ENCODE measurements around the gene SAMD4B.
A peak's percentile ranks its signal among the peaks of the same experiment; 100 is the strongest.

SAMD4B gene

DNA sequence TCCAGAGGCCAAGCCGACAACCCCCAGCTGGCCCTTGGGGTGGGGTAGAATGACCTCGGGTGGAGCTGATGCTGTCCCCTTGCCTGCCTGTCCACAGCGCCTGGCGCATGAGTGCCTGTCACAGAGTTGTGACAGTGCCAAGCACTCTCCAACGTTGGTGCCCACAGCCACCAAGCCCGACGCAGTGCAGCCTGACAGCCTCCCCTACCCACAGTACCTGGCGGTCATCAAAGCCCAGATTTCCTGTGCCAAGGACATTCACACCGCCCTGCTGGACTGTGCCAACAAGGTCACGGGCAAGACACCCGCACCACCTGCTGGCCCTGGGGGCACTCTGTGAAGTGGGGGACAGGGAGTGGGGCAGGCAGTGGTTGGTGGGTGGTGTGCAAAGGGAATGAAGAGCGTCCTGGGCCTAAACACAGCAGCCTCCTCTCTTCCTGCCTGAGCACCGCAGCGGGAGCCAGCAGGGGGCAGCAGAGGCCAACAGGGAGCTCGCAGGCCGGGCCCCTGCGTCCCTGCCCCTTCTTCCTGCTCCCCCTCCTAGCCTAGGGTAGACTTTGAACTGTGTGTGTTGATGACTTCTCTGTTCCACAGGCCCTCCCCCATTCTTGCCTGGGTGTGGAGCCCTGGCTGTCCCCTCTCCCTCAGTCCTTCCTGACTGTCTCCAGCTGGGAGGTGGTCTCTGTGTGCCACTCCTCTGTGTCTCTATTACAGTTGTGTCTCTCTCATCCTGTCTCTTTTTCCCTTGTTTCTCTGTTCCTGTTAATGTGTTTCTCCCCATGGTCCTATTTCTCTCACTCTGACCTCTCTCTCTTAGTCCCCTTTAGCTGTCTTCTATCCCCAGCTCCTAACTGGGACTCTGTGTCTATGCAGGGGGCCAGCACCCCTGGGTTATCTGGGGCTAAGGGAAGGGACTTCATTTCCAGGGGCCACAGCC is 55.4 kb downstream of the SAMD4B start:
- peak; percentile 89 for DNase-seq (ENCODE audit: low read depth)

DNA sequence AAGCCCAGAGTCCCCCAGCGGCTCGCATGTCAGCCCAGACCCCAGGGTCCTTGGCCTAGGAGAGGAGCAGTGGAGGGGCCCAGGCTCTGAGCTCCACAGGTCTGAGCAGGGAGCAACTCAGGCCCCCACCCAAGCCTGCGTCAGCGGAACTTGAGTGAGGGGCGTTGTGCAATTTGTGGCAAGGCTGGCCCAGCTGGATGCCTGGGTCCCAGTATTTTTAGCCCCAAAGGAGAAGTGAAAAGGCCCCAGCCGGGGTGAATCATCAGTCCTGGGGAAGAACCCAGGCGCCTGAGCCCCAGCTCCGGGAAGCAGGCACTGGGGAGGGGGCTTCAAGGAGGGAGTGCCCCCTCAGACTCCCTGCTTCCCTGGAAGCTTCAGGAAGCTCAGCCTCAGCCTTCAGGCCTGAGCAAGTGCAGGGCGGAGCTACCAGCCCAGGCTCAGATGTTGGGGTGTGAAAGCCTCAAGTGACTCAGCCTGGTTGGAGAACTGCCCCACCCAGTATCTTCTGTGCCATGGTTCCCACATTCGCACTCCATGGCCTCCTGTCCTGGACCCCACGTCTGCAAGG is 56.2 kb downstream of the SAMD4B start:
- DNase-seq (ENCODE audit: low read depth): peak; percentile 44

DNA sequence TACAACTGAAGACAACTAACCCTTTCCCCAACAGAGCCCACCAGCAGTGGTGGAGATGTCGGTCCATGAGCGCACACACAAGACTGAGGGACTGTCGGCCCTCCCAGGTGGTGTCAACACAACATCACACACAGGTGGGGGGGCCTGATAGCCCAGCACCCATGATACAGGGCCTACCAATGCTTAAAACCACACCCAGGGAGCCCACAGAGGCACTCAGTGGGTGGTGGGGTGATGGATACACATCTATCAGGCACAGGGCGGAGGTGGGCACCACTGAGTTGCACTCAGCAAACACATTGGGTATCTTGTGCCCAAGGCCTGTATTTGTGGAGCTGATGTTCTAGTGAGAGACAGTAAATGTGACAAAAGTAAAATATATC is 57.4 kb downstream of the SAMD4B start:
- DNase-seq (ENCODE audit: low read depth): no peak

DNA sequence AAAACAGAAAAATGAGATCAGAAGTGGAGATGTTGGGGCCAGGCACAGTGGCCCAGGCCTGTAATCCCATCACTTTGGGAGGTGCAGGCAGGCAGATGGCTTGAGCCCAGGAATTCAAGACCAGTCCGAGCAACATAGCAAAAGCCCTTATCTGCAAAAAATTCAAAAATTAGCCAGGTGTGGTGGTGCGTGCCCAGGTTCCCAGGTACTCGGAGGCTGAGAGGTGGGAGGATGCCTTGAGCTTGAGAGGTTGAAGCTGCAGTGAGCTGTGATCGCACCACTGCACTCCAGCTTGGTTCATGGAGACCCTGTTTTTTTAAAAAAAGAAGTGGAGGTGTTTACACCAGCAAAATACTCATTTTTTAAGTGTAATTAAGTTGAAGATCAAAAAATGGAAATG is 57.8 kb downstream of the SAMD4B start:
- DNase-seq (ENCODE audit: low read depth): no peak

DNA sequence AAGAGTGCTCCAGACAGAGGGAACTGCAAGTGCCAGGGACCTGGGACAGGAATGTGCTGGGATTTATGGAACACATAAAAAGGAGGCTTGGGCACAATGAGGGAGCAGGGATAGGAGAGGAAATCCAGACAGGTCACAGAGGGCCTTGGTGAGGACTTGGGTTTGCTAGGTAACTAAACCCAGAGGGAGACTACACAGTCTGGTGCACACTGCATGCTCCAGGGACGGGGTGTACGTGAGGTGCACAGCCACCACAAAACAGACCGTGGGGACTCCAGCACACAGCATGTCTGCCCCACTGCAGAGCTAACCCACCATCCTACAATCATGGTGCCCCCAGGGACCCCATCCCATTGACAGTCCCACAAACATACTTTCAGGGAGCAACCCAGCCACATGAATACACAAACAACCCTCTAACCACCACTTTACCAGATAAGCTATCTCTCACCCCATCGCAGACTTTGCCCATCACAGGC is 58.9 kb downstream of the SAMD4B start:
- DNase-seq (ENCODE audit: low read depth): no peak

DNA sequence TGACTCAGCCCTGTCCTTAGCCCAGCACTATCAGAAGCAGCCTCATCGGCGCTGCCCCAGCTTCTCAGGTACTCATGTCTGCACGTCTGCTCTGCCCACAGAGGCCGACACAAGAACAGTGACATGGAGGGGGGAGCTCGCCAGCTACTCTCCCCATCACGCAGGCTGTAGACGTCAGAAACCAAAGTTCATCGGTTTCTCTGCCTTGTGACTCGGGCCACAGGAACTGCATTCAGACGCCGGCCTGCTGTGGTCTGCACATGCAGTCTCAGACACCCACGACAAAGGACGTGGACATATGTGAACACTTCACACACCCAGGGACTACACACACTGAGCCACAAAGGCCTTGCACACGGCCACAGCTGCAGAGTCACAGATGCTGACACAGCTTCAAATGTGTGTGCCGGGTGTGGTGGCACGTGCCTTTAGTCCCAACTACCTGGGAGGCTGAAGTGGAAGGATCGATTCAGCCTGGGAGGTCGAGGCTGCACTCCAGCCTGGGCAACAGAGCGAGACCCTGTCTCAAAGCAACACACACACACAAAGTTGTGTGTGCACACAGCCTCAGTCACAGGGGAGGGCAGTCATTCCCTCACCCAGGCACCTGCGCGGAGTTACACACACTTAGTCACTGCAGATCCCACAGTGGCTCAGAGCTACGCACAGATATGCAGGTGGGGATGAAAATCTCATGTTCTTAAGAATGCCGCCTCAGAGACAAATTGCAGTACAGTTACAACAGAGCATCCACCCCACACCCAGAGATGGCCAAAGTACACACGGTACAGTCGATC is 59.5 kb downstream of the SAMD4B start:
- DNase-seq (ENCODE audit: low read depth): peak; percentile 71

DNA sequence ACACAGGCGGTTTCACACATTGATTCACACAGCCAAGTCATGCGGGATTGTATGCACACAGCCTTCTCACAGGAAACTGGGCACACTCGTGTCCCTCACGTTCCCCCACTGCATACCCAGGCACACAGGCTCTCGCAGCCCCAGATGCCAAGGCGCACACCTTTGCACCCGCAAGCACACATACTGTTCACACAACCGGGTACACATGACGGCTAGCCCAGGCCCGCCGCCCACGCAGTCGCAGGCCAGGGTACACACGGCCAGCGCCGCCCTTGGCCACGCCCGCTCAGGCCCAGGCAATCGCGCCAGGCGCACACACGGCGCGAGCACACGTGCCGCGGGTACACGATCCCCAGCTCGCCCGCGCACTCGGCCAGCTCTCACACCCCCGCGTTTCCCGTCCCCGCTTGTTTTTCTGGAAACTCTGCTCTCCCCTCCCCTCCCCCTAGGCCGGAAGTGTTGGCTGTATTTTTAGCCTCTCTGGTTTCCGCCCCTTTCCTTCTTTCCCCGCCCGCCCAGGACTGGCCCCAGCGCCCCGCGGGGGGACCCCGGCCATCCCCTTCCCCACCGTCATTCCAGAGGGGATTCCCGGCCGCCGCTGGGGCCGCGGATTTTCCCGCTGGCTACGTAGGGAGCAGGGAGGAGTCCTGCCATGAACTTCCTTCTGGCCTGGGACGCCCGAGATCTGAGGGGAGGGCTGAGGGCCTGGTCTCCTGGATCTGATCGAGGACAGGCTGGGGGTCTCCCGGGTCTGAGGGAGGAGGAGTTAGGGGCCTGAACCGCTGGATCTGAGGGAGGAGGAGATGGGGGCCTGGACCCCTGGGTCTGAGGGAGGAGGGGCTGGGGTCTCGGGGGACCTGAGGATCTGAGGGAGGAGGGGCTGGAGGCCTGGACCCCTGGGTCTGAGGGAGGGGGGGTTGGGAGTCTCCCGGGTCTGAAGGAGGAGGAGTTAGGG is 60.4 kb downstream of the SAMD4B start:
- DNase-seq (ENCODE audit: low read depth): peak; percentile 84

DNA sequence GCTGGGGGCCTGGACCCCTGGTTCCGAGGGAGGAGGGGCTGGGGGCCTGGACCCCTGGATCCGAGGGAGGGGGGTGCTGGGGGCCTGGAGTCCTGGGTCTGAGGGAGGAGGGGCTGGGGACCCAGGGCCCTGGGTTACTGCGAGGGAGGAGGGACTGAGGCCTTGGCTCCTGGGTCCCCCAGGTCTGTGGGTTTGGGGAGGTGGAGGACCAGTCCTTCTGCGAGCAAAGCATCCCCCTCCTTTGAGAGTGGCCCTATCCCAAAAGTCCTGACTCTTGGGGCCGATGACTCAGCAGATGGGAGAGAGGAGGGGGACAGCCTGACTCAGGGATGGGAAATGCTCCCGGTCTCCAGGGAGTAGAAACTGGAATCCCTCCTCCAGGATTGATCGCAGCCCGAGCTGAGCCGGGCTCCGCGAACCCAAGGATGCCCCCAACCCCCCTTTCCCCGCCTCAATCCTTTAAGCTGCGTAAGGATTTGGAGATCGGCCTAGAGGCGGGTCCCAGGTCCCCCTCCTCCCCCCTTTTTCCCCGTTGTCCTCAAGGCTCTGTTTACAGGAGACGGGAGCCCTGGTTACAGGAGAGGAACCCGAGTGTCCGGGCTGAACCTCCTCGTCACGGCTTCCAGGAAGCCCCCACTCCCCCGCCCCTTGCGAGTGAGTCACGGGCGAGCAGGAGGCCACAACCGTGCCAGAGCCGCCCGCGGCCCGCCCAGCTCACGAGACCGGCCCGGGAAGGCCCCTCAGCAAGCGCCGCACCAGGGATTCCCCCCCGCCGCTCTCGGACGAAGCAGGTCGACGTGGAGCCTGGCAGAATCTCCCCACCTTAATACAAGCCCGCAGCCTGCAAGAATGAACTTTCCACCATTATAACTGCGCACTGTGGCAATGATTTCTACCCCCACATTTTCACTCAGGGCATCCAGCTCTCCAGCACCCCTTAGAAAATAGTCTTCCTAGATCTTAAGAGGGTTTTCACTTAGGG is 61.4 kb downstream of the SAMD4B start:
- peak; percentile 97 for DNase-seq (ENCODE audit: low read depth)

DNA sequence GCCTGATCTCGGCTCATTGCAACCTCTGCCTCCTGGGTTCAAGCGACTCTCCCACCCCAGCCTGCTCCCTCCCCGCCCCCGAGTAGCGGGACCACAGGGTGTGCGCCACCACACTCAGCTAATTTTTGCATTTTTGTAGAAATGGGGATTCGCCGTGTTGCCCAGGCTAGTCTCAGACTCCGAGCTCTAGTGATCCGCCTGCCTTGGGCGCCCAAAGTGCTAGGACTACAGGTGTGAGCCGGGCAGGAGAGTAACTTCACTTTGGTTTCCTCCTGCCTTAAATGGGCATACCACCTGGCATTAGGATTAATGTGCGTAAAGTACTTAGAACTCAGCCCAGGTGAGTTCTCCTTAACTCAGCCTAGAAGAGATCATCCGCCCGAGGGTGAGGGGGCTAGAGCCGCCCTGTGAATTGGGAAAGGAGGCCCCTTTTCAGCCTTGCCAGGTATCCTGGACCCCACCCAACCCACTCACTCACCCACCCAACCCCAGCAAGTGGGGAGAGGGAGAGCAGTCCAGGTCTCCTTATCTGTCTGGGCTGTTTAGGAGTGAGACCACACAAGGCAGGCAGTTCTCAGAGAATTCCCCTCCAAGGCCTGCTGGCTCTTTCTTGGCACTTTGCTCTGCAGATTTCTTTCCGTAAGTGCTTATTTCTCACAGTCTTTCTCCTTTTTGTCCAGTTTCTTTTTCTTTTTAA is 63.2 kb downstream of the SAMD4B start:
- DNase-seq (ENCODE audit: low read depth): no peak

DNA sequence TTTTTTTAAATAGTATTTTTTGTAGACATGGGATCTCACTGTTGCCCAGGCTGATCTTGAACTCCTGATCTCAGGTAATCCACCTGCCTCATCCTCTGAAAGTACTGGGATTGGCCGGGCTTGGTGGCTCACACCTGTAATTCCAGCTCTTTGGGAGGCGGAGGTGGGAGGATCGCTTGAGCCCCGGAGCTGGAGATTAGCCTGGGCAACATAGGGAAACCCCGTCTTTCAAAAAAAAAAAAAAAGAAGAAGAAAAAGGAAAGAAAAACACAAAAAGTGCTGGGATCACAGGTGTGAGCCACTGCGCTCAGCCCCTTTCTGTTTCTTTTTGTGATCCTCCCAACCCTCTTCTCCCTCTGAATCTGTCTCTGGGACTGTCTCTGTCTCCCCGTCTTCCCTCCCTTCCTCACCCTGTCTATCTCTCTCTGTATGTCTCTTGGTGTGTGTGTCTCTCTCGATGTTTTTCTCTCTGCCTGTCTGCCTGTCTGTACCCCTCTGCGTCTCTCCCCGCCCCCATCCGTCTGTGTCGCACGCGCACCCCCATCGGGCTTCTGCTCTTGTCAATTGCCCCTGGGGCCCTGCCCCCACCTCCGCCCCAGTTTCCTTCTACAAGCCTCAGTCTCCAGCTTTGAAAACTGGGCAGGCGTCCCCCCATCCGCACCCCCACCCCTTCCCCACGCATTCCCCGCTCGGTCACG is 63.9 kb downstream of the SAMD4B start:
- DNase-seq (ENCODE audit: low read depth): peak; percentile 77

DNA sequence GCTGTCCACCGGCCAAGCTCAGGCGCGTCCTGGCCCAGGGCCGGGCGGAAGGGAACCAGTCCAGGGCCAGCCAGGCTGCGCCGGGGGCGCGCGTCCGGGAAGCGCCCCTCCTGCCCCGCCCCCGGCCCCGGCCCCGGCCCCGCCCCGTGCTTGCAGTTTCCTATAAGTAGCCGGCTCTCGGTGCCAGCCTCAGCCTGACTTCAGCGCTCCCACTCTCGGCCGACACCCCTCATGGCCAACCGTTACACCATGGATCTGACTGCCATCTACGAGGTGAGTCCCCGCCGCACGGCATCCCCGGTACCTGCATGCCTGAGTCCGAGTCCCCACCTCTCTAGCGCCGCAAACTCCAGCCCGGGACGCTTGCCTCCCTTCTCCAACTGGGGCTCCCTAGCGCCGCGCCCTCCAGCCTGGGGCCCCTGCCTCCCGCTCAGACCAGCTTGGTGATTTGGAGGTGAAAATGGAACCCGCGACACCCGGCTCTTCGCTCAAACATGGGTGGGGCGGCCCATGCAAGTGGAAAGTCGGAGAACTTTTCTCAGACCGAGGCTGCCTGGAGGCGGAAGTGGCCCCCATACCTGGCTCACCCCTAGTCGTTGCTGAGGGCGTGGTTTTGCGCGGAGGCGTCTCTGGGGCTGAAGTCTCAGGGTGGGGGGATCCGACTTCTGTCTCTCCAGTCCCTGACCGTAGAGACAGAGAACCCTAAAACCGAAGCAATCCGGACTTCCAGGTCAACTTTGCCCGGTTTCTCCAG is 64.6 kb downstream of the SAMD4B start, which contains the start of gene ZFP36:
TSS of gene ZFP36 (plus strand) at position 192 of the 754 bp plus-strand sequence. CDS start at position 250, 58 bp downstream.
- DNase-seq (ENCODE audit: low read depth): peak; percentile 79

DNA sequence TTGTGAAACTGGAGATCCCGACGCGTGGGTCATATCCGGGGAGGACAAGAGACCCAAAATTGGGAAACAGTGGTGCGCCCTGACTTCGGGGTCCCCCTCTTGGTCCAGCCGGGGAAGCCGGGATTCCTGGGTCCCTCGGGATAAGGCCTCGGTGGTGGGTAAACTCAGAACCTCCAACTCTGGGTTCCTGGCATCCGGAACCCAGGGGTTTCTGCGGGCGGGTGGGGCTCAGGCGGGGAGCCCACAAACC is 65.1 kb downstream of the SAMD4B start:
- DNase-seq (ENCODE audit: low read depth): no peak

DNA sequence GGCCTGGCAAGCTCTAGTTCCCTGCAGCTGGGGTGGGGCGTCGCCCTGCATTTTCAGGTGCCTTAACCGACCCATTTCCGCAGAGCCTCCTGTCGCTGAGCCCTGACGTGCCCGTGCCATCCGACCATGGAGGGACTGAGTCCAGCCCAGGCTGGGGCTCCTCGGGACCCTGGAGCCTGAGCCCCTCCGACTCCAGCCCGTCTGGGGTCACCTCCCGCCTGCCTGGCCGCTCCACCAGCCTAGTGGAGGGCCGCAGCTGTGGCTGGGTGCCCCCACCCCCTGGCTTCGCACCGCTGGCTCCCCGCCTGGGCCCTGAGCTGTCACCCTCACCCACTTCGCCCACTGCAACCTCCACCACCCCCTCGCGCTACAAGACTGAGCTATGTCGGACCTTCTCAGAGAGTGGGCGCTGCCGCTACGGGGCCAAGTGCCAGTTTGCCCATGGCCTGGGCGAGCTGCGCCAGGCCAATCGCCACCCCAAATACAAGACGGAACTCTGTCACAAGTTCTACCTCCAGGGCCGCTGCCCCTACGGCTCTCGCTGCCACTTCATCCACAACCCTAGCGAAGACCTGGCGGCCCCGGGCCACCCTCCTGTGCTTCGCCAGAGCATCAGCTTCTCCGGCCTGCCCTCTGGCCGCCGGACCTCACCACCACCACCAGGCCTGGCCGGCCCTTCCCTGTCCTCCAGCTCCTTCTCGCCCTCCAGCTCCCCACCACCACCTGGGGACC is 65.6 kb downstream of the SAMD4B start:
- peak; percentile 44 for DNase-seq (ENCODE audit: low read depth)

DNA sequence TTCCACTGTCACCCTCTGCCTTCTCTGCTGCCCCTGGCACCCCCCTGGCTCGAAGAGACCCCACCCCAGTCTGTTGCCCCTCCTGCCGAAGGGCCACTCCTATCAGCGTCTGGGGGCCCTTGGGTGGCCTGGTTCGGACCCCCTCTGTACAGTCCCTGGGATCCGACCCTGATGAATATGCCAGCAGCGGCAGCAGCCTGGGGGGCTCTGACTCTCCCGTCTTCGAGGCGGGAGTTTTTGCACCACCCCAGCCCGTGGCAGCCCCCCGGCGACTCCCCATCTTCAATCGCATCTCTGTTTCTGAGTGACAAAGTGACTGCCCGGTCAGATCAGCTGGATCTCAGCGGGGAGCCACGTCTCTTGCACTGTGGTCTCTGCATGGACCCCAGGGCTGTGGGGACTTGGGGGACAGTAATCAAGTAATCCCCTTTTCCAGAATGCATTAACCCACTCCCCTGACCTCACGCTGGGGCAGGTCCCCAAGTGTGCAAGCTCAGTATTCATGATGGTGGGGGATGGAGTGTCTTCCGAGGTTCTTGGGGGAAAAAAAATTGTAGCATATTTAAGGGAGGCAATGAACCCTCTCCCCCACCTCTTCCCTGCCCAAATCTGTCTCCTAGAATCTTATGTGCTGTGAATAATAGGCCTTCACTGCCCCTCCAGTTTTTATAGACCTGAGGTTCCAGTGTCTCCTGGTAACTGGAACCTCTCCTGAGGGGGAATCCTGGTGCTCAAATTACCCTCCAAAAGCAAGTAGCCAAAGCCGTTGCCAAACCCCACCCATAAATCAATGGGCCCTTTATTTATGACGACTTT is 66.4 kb downstream of the SAMD4B start:
- DNase-seq (ENCODE audit: low read depth): no peak

DNA sequence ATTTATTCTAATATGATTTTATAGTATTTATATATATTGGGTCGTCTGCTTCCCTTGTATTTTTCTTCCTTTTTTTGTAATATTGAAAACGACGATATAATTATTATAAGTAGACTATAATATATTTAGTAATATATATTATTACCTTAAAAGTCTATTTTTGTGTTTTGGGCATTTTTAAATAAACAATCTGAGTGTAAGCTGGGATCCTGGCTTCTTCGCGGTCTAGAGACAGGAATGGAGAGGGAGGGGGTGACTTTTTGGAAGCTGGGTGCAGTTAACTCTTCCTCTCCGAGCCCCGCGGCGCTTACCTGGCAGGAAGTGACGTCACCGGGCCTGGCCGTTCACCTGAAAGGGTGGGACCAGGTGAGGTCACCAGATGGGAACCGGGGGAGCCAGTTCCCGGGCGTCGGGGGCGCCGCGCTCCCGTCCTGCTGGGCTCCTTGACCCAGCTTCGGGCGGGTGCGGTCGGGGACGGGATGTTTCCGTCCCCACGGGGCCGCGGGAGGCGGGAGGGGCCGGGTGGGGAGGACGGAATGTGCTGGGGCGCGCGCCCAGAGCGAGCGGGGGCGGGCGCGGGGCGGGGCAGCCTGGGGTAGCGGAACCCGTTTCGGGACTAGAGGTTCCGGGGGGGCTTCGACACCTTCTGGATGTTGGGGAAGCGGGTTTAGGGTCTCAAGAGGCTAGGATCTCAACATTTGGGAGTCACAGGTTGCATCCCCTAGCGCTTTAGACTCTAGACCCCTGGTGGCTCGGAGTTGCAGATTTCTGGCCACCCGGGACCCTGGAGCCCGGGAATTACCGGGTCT is 67.2 kb downstream of the SAMD4B start:
- peak; percentile 66 for DNase-seq (ENCODE audit: low read depth)
